T-cell (primary cell): ENCODE results near the gene PYM1. TPM values are rescaled to one million over a fixed set of nuclear protein-coding genes. Genes with fewer than 3 reads are reported as not detected.

Source experiments
- ATAC-seq, 4 experiments: fragments of 200-7000 bp in 3 of 4; fragments of 150-1000 bp in 1 of 4; cut with Tn5 transposase; replicated peaks in 1 of 4; 1 replicate in 3 of 4; 2 replicates in 1 of 4; pipeline ENCODE4 v1.10.0; 2021; ENCODE audit warnings: moderate library complexity in 3 of 4, mild to moderate bottlenecking in 2 of 4, moderate number of reproducible peaks in 1 of 4
- CTCF ChIA-PET, 2 donors: fragments of 300-600 bp; sonication (Branson Sonifier 250); formaldehyde crosslinking; loops; one replicate each; lab custom pipeline; 2022; ENCODE audit warnings: antibody characterized with exemption in 2 of 2; lab: Charles Lee
- POLR2A ChIA-PET, 2 donors: fragments of 300-600 bp; sonication (Branson Sonifier 250); formaldehyde crosslinking; loops; one replicate each; lab custom pipeline; 2022; ENCODE audit warnings: antibody characterized with exemption in 2 of 2; lab: Charles Lee
- DNase-seq, 35 experiments: peaks; one replicate each; pipeline versions ENCODE4 v3.0.0 to v3.0.0-alpha.2; 2013 to 2023
- H3K27ac ChIP-seq: one replicate; pipeline ENCODE4 v1.5.1; 2013; ENCODE audit warnings: low read length
- H3K27me3 ChIP-seq, 2 experiments: replicated peaks in 1 of 2; 1 replicate in 1 of 2; 2 replicates in 1 of 2; pipeline versions ENCODE4 v1.6.1 to v1.7.0; 2013; ENCODE audit warnings: low read length in 1 of 2, mixed read lengths in 1 of 2; ENCODE audit not compliant: control insufficient read depth in 2 of 2, insufficient read depth in 2 of 2; ENCODE audit errors: extremely low read depth in 1 of 2
- H3K36me3 ChIP-seq, 2 donors: 1 replicate in 1 of 2; 2 replicates in 1 of 2; pipeline versions ENCODE4 v1.6.1 to v1.7.0; 2013; ENCODE audit warnings: low read length in 1 of 2; ENCODE audit not compliant: control insufficient read depth in 2 of 2, insufficient read depth in 1 of 2; ENCODE audit errors: extremely low read depth in 1 of 2
- H3K4me1 ChIP-seq, 2 experiments: 1 replicate in 1 of 2; 2 replicates in 1 of 2; pipeline versions ENCODE4 v1.6.1 to v1.7.0; 2013; ENCODE audit warnings: low read length in 2 of 2, mixed read lengths in 1 of 2; ENCODE audit not compliant: insufficient read depth in 2 of 2, control insufficient read depth in 1 of 2; ENCODE audit errors: extremely low read depth in 1 of 2
- H3K4me3 ChIP-seq, 2 donors: 1 replicate in 1 of 2; 2 replicates in 1 of 2; pipeline versions ENCODE4 v1.5.1 to v1.7.0; 2013; ENCODE audit warnings: mild to moderate bottlenecking in 2 of 2, low read length in 1 of 2, moderate library complexity in 1 of 2; ENCODE audit not compliant: control insufficient read depth in 1 of 2; ENCODE audit errors: extremely low read depth in 1 of 2
- H3K9me3 ChIP-seq: 2 replicates; pipeline ENCODE4 v1.7.0; 2013
- H3K27ac Mint-ChIP-seq, 2 donors: one replicate each; pipeline ENCODE4 v1.8.0; 2020 to 2021; ENCODE audit warnings: mild to moderate bottlenecking in 2 of 2, mixed read lengths in 2 of 2
- H3K27me3 Mint-ChIP-seq, 2 donors: one replicate each; pipeline ENCODE4 v1.8.0; 2021 to 2022; ENCODE audit warnings: mixed read lengths in 2 of 2
- H3K36me3 Mint-ChIP-seq: one replicate; pipeline ENCODE4 v1.8.0; 2021; ENCODE audit warnings: mixed read lengths
- H3K4me1 Mint-ChIP-seq, 3 donors: one replicate each; pipeline ENCODE4 v1.8.0; 2020 to 2022; ENCODE audit warnings: mixed read lengths in 3 of 3, mild to moderate bottlenecking in 1 of 3
- H3K4me3 Mint-ChIP-seq, 3 donors: one replicate each; pipeline ENCODE4 v1.8.0; 2020 to 2022; ENCODE audit warnings: mild to moderate bottlenecking in 3 of 3, mixed read lengths in 3 of 3, moderate library complexity in 3 of 3
- H3K9me3 Mint-ChIP-seq, 3 donors: one replicate each; pipeline ENCODE4 v1.8.0; 2020 to 2022; ENCODE audit warnings: mixed read lengths in 3 of 3
- WGBS: methylation state at CpG from one replicate; pipeline ENCODE4 v1.1.5; 2013; ENCODE audit warnings: missing lambda C conversion rate; ENCODE audit not compliant: insufficient coverage; 5-methylcytosine and 5-hydroxymethylcytosine counted together
- total RNA-seq, 35 experiments: library from RNA in 6 of 35; stranded (reverse) in 6 of 35; fragments of 120-200 nt in 1 of 35; gene quantifications; one replicate each; pipeline versions ENCODE4 v1.2.1 to v1.2.4 and lab custom pipeline; 2013 to 2026

The PYM1 gene
- total RNA-seq, 5 donors from 2014 or later (not counting 1 experiment from before 2014, with no cell fraction given), result 21.7 to 40.9 (median 30.7) TPM

DNA sequence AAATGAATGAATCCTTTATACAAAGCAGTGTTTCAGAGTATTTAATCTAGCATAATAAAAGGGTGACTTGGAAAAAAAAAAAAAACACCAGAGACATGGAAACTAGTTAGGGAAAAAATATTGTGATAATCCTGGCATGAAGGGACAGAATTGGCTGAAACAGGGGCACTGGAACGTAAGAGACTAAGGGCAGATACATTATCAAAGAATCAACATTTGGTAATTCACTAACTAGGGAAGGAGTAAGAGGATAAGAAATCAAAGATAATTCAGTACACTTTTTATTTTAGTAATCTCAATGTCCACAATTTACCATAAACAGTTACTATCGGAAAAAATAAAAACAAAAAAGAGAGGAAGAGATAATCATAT lies 18.2 kb downstream of the PYM1 start:
- WGBS, result no CpG with 5 or more reads among the region's 2 CpGs
- Histone ChIP-seq H3K27ac (no peak overlapping the region), H3K4me3 (no peak overlapping the region), H3K36me3 (peaks cover 0 to 19% of the 10 kb centered on the region in 2 donors), H3K4me1 (peaks cover 1 to 4% of the 10 kb centered on the region in 2 experiments), H3K27me3 (no peaks in the 10 kb centered on the region), H3K9me3 (no peaks in the 10 kb centered on the region)
- no peak for DNase-seq
- CTCF ChIA-PET, result no interaction called here
- Mint-ChIP-seq H3K4me3 (no peak overlapping the region), H3K4me1 (peaks cover 23 to 27% (median 27%) of the 10 kb centered on the region in 3 donors), H3K27me3 (no peaks in the 10 kb centered on the region), H3K36me3 (peaks cover 13% of the 10 kb centered on the region), H3K9me3 (no peaks in the 10 kb centered on the region), H3K27ac (peak overlapping the region; percentile 44 to 71)
- POLR2A ChIA-PET, result no interaction called here
- ATAC-seq, result no peak

DNA sequence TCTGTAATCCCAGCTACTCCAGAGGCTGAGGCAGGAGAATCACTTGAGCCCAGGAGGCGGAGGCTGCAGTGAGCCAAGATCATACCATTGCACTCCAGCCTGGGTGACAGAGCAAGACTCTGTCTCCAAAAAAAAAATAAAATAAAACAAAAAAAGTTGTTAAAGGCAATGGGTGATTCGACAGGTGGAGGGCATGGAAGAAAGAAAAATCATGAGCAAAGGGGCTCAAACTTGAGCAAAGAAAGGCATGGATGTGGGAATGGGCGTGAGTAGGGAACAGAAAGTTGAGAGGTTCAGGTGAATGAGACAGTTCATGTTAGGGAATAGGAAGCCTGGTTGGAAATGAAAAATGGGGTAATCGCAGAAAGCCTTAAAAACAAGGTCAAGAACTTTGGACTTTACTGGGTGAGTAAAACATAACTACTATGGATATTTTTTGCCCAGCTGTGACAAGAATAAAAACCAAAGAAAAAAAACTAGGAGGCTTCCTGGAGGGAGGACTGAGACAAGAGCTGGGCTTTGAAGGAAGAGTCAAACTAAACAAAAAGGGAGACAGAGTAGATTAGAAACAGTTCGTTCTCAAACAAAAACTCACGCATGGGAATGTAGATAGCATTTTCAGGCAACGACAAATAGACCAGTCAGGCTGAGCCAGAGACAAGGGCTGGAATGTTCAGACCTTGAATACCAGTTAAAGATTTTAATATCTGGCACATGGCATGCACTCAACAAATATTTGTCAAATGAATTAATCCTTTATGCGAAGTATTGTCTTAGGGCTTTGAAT lies 18.8 kb downstream of the PYM1 start:
- peaks cover 0 to 13% of the 10 kb centered on the region in 2 donors for H3K36me3 ChIP-seq
- Mint-ChIP-seq H3K4me3 (no peak overlapping the region), H3K9me3 (no peaks in the 10 kb centered on the region), H3K4me1 (peaks cover 17 to 21% (median 21%) of the 10 kb centered on the region in 3 donors), H3K36me3 (peaks cover 9% of the 10 kb centered on the region), H3K27me3 (no peaks in the 10 kb centered on the region), H3K27ac (peak overlapping the region; percentile 38 to 71)
- DNase-seq, result no peak
- ATAC-seq, result no peak
- no peak overlapping the region for H3K4me3 ChIP-seq
- 98% methylated on average over 5 of the region's 8 CpGs for WGBS
- ChIA-PET CTCF (no interaction called here), POLR2A (interaction anchor here in 1 of 2 donors (0.6 kb wide), 1 partner anchor 1320 kb away, joined by 3 read pairs; no protein-coding TSS in a partner anchor)
- H3K27me3 ChIP-seq, result no peaks in the 10 kb centered on the region
- no peak overlapping the region for H3K27ac ChIP-seq
- H3K9me3 ChIP-seq, result no peaks in the 10 kb centered on the region
- peaks cover 0 to 2% of the 10 kb centered on the region in 2 experiments for H3K4me1 ChIP-seq

DNA sequence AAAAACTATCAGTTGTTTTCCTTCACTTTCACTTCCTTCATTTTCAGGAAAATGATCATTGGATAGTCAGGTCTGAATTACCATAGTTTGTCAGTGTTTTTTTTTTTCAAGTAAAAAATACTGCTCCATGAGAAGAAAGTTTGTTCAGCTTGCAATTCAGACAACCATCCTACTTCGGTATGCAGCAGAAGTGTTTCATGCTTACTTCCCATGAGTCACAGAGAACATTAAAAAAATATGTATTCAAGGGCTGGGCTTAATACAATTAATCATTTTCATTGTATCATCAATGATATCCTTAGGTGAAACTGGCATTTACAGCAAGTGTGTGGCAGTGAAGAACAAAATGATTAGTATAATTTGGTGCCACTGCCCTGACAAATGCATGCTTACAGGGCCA lies 21.6 kb downstream of the PYM1 start:
- no CpG with 5 or more reads among the region's 1 CpG for WGBS
- Histone ChIP-seq H3K27me3 (no peaks in the 10 kb centered on the region), H3K27ac (no peak overlapping the region), H3K4me3 (no peak overlapping the region), H3K4me1 (no peaks in the 10 kb centered on the region), H3K9me3 (no peaks in the 10 kb centered on the region), H3K36me3 (peaks cover 0 to 18% of the 10 kb centered on the region in 2 donors)
- DNase-seq, result no peak
- Mint-ChIP-seq H3K27me3 (no peaks in the 10 kb centered on the region), H3K9me3 (no peaks in the 10 kb centered on the region), H3K27ac (no peak overlapping the region), H3K4me1 (peaks cover 12 to 13% (median 13%) of the 10 kb centered on the region in 3 donors), H3K36me3 (peaks cover 17% of the 10 kb centered on the region), H3K4me3 (no peak overlapping the region)
- ChIA-PET CTCF (interaction anchor here in 1 of 2 donors (1.0 kb wide), 1 partner anchor 24 kb away, joined by 4 read pairs; no protein-coding TSS in a partner anchor), POLR2A (no interaction called here)
- ATAC-seq, result no peak

DNA sequence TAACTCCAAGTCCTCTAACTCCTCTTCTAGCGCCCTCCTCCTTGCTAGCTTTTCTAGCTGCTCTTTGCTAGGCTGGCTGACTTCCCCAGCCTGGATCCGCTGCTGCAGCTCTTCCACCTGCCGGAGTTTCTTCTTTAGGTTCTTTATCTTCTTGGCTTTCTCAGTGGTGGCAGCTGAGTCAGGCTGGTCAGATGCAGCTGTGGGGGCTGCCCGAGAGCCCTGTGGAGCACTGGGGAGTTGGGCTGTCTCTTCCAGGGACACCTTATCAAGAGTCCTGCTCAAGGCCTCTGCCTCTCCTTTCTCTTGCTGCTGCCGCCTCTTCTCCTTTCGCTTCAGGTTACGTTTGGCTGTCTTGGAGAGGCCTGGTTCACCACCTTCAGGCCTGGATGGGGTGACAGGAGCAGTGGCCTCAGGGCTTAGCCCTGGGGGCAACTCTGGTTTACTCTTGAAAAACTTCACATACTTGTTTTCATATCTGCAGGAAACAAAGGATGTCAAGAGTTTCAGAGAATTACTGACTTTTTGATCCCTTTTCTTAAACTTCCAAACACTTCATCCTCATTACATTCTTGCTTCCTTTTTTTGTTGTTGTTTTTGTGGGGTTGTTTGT lies 25.7 kb downstream of the PYM1 start:
- Histone ChIP-seq H3K4me3 (no peak overlapping the region), H3K36me3 (peaks cover 0 to 18% of the 10 kb centered on the region in 2 donors), H3K27me3 (no peaks in the 10 kb centered on the region), H3K4me1 (no peaks in the 10 kb centered on the region), H3K27ac (no peak overlapping the region), H3K9me3 (no peaks in the 10 kb centered on the region)
- ATAC-seq, result no peak
- Mint-ChIP-seq H3K27me3 (no peaks in the 10 kb centered on the region), H3K9me3 (no peaks in the 10 kb centered on the region), H3K27ac (peak overlapping the region; percentile 76 to 77), H3K4me1 (peaks cover 10 to 14% (median 13%) of the 10 kb centered on the region in 3 donors), H3K36me3 (peaks cover 17% of the 10 kb centered on the region), H3K4me3 (no peak overlapping the region)
- POLR2A ChIA-PET, result no interaction called here
- WGBS, result 93% methylated on average over 3 of the region's 7 CpGs
- no peak for DNase-seq
- CTCF ChIA-PET, result no interaction called here

DNA sequence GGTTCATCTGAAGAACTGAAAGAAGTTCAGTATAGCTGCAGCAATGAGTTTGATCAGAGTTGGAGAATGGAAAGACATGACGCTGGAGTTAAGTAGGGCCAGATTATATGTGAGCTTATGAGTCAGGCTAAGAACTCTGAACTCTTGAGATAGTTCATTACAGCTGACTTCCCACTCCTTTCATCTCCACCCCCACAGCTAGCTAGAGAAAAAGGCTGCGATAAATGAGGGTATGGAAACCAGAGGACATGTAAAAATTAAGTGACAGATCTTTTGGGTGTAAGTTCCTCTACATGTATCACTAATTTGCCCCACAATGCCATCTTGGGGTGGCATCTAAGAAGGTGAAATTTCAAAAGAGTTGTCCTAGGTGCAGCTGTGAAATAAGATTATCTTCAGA lies 28.6 kb downstream of the PYM1 start:
- Histone ChIP-seq H3K27ac (no peak overlapping the region), H3K4me3 (no peak overlapping the region)

DNA sequence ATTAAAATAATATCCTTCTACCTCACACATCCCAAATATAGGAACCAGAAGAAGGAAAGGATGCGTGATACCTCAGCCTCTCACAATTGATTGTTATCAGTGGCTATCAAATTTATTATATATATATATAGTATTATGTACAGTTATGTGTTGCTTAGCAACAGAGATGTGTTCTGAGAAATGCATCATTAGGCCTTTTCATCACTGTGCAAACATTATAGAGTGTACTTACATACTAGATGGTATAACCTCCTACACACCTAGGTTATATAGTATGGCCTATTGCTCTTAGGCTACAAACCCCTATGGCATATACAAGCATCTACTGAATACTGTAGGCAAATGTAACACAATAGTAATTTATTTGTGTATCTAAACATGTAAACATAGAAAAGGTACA lies 34.0 kb downstream of the PYM1 start:
- H3K36me3 ChIP-seq, result no peaks in the 10 kb centered on the region
- H3K9me3 ChIP-seq, result no peaks in the 10 kb centered on the region
- Mint-ChIP-seq H3K27me3 (no peaks in the 10 kb centered on the region), H3K9me3 (no peaks in the 10 kb centered on the region), H3K27ac (no peak overlapping the region), H3K4me1 (peaks cover 1 to 2% (median 1%) of the 10 kb centered on the region in 3 donors), H3K36me3 (no peaks in the 10 kb centered on the region), H3K4me3 (no peak overlapping the region)
- no peak overlapping the region for H3K27ac ChIP-seq
- POLR2A ChIA-PET, result no interaction called here
- no peak for ATAC-seq
- no peaks in the 10 kb centered on the region for H3K27me3 ChIP-seq
- no peak overlapping the region for H3K4me3 ChIP-seq
- DNase-seq, result no peak
- CTCF ChIA-PET, result no interaction called here
- no CpG with 5 or more reads among the region's 1 CpG for WGBS
- H3K4me1 ChIP-seq, result no peaks in the 10 kb centered on the region

More for the DNA sequence above, 28.6 kb downstream of the PYM1 start:
- Histone ChIP-seq H3K27me3 (no peaks in the 10 kb centered on the region), H3K4me1 (no peaks in the 10 kb centered on the region), H3K9me3 (no peaks in the 10 kb centered on the region), H3K36me3 (peaks cover 0 to 18% of the 10 kb centered on the region in 2 donors)
- H3K9me3 Mint-ChIP-seq, result no peaks in the 10 kb centered on the region
- peak overlapping the region; percentile 68 to 90 for H3K27ac Mint-ChIP-seq
- peaks cover 17% of the 10 kb centered on the region for H3K36me3 Mint-ChIP-seq
- H3K4me3 Mint-ChIP-seq, result no peak overlapping the region
- H3K27me3 Mint-ChIP-seq, result no peaks in the 10 kb centered on the region
- ChIA-PET POLR2A (interaction anchor here in 1 of 2 donors (0.6 kb wide), 1 partner anchor 714 kb away, joined by 3 read pairs; no protein-coding TSS in a partner anchor), CTCF (interaction anchor here in 1 of 2 donors (1.2 kb wide), 1 partner anchor 27 kb away, joined by 3 read pairs; no protein-coding TSS in a partner anchor)
- ATAC-seq, result peak in 2 of 4 experiments; percentile 37 to 55
- WGBS, result no CpG with 5 or more reads among the region's 2 CpGs
- peak in 2 of 35 experiments; percentile 0 to 20 for DNase-seq
- H3K4me1 Mint-ChIP-seq, result peaks cover 10 to 14% (median 10%) of the 10 kb centered on the region in 3 donors
